H9 (cell line): ENCODE data around the gene PLEKHM3. TPM values are rescaled to one million over a fixed set of nuclear protein-coding genes. Genes with fewer than 3 reads are reported as not detected.
A peak's percentile ranks its signal among the peaks of the same experiment; 100 is the strongest.

Source experiments
- DNase-seq: peaks from one replicate; pipeline ENCODE4 v3.0.0-alpha.2; 2017
- H2AFZ ChIP-seq: one replicate; pipeline ENCODE4 v1.6.1; 2013; ENCODE audit warnings: mild to moderate bottlenecking, low read length, control low read depth, moderate library complexity
- H2AK5ac ChIP-seq: 2 replicates; pipeline ENCODE4 v1.6.1; 2013; ENCODE audit warnings: low read length, control low read depth, mixed read lengths; ENCODE audit not compliant: insufficient read length
- H2BK120ac ChIP-seq: one replicate; pipeline ENCODE4 v1.6.1; 2013; ENCODE audit warnings: low read depth, mild to moderate bottlenecking, low read length, control low read depth, inconsistent platforms; ENCODE audit not compliant: poor library complexity, severe bottlenecking
- H2BK12ac ChIP-seq: 2 replicates; pipeline ENCODE4 v1.6.1; 2013; ENCODE audit warnings: low read length, control low read depth, mixed read lengths, low read depth; ENCODE audit not compliant: insufficient read length
- H2BK15ac ChIP-seq: 2 replicates; pipeline ENCODE4 v1.6.1; 2013; ENCODE audit warnings: low read depth, low read length, control low read depth
- H2BK20ac ChIP-seq: one replicate; pipeline ENCODE4 v1.6.1; 2013; ENCODE audit warnings: low read depth, mild to moderate bottlenecking, low read length, control low read depth, inconsistent platforms; ENCODE audit not compliant: poor library complexity, severe bottlenecking
- H2BK5ac ChIP-seq: 2 replicates; pipeline ENCODE4 v1.6.1; 2013; ENCODE audit warnings: low read length, control low read depth, mixed read lengths; ENCODE audit not compliant: insufficient read length
- H3K14ac ChIP-seq: 2 replicates; pipeline ENCODE4 v1.6.1; 2013; ENCODE audit warnings: low read length, control low read depth; ENCODE audit not compliant: insufficient read depth
- H3K18ac ChIP-seq: 2 replicates; pipeline ENCODE4 v1.6.1; 2013; ENCODE audit warnings: low read depth, mild to moderate bottlenecking, mixed read lengths, low read length, control low read depth; ENCODE audit not compliant: insufficient read length
- H3K23ac ChIP-seq: 2 replicates; pipeline ENCODE4 v1.6.1; 2013; ENCODE audit warnings: low read length, control low read depth, mixed read lengths, low read depth; ENCODE audit not compliant: insufficient read length
- H3K23me2 ChIP-seq: 2 replicates; pipeline ENCODE4 v1.6.1; 2013; ENCODE audit warnings: low read depth, mild to moderate bottlenecking, mixed read lengths, low read length, control low read depth; ENCODE audit not compliant: insufficient read length, poor library complexity, severe bottlenecking
- H3K27ac ChIP-seq: 2 replicates; pipeline ENCODE4 v1.5.1; 2013; ENCODE audit warnings: low read length, control low read depth, mixed read lengths, low read depth; ENCODE audit not compliant: insufficient read length
- H3K27me3 ChIP-seq: 2 replicates; pipeline ENCODE4 v1.6.1; 2013; ENCODE audit warnings: low read length, control low read depth, inconsistent platforms; ENCODE audit not compliant: insufficient read depth
- H3K4ac ChIP-seq: 2 replicates; pipeline ENCODE4 v1.6.1; 2013; ENCODE audit warnings: low read depth, mild to moderate bottlenecking, control low read depth, inconsistent platforms, low read length, moderate library complexity
- H3K4me1 ChIP-seq: 2 replicates; pipeline ENCODE4 v1.6.1; 2013; ENCODE audit warnings: low read length, control low read depth, inconsistent platforms; ENCODE audit not compliant: insufficient read depth
- H3K4me2 ChIP-seq: 2 replicates; pipeline ENCODE4 v1.6.1; 2013; ENCODE audit warnings: low read length, control low read depth, mixed read lengths; ENCODE audit not compliant: insufficient read length, insufficient read depth
- H3K56ac ChIP-seq: 2 replicates; pipeline ENCODE4 v1.6.1; 2013; ENCODE audit warnings: low read depth, mild to moderate bottlenecking, mixed read lengths, low read length, control low read depth; ENCODE audit not compliant: insufficient read length
- H3K79me1 ChIP-seq: 2 replicates; pipeline ENCODE4 v1.6.1; 2013; ENCODE audit warnings: low read depth, mild to moderate bottlenecking, moderate library complexity, low read length, control low read depth, inconsistent platforms; ENCODE audit not compliant: insufficient read depth, poor library complexity, severe bottlenecking
- H3K79me2 ChIP-seq: 2 replicates; pipeline ENCODE4 v1.6.1; 2013; ENCODE audit warnings: low read length, control low read depth, inconsistent platforms; ENCODE audit not compliant: insufficient read depth
- H3K9ac ChIP-seq: 2 replicates; pipeline ENCODE4 v1.6.1; 2013; ENCODE audit warnings: low read length, control low read depth, mixed read lengths; ENCODE audit not compliant: insufficient read length; ENCODE audit errors: extremely low read depth
- H3K9me3 ChIP-seq: one replicate; pipeline ENCODE4 v1.6.1; 2013; ENCODE audit warnings: low read depth, low read length, inconsistent platforms; ENCODE audit not compliant: control insufficient read depth
- H3T11ph ChIP-seq: one replicate; pipeline ENCODE4 v1.6.1; 2013; ENCODE audit warnings: mild to moderate bottlenecking, low read length, control low read depth, inconsistent platforms
- H4K20me1 ChIP-seq: one replicate; pipeline ENCODE4 v1.6.1; 2013; ENCODE audit not compliant: control insufficient read depth, insufficient read length, insufficient read depth
- H4K5ac ChIP-seq: 2 replicates; pipeline ENCODE4 v1.6.1; 2013; ENCODE audit warnings: low read depth, mild to moderate bottlenecking, mixed read lengths, low read length, control low read depth; ENCODE audit not compliant: insufficient read length
- H4K8ac ChIP-seq: replicated peaks from 2 replicates; pipeline ENCODE4 v1.6.1; 2013; ENCODE audit warnings: low read length, control low read depth, mixed read lengths, low read depth; ENCODE audit not compliant: insufficient read length
- H4K91ac ChIP-seq: 2 replicates; pipeline ENCODE4 v1.6.1; 2013; ENCODE audit warnings: low read depth, mild to moderate bottlenecking, moderate library complexity, mixed read lengths, low read length, control low read depth; ENCODE audit not compliant: insufficient read length
- H3K27ac Mint-ChIP-seq, 3 experiments: 2 replicates in 2 of 3; 3 replicates in 1 of 3; pipeline ENCODE4 v1.8.0; 2020 to 2021; ENCODE audit warnings: mixed read lengths in 3 of 3, mild to moderate bottlenecking in 1 of 3, moderate library complexity in 1 of 3
- H3K27me3 Mint-ChIP-seq: 2 replicates; pipeline ENCODE4 v1.8.0; 2021; ENCODE audit warnings: low read depth, mild to moderate bottlenecking, moderate library complexity, mixed read lengths
- H3K36me3 Mint-ChIP-seq, 3 experiments: 2 replicates in 2 of 3; 3 replicates in 1 of 3; pipeline ENCODE4 v1.8.0; 2020 to 2021; ENCODE audit warnings: low read depth in 3 of 3, mixed read lengths in 3 of 3; ENCODE audit not compliant: insufficient read depth in 1 of 3
- H3K4me1 Mint-ChIP-seq, 2 experiments: 2 replicates each; pipeline ENCODE4 v1.8.0; 2020; ENCODE audit warnings: mixed read lengths in 2 of 2
- H3K4me3 Mint-ChIP-seq, 2 experiments: 2 replicates in 1 of 2; 3 replicates in 1 of 2; pipeline ENCODE4 v1.8.0; 2020 to 2021; ENCODE audit warnings: mild to moderate bottlenecking in 2 of 2, mixed read lengths in 2 of 2, moderate library complexity in 1 of 2
- H3K9me3 Mint-ChIP-seq, 2 experiments: 2 replicates in 1 of 2; 3 replicates in 1 of 2; pipeline ENCODE4 v1.8.0; 2020; ENCODE audit warnings: mild to moderate bottlenecking in 2 of 2, mixed read lengths in 2 of 2, moderate library complexity in 1 of 2
- WGBS: extraction: QIAGEN DNeasy Blood & Tissue Kit; methylation state at CpG from one replicate; pipeline ENCODE4 v1.1.7; 2013; ENCODE audit warnings: missing lambda C conversion rate, low lambda C conversion rate, mixed read lengths; ENCODE audit not compliant: insufficient read length; ENCODE audit errors: extremely low coverage; 5-methylcytosine and 5-hydroxymethylcytosine counted together
- total RNA-seq: library from RNA; stranded (reverse); gene quantifications from 2 replicates; pipeline ENCODE4 v1.2.1, GENCODE V29; 2021
- TF ChIP-seq, protein P1 (sequence below): fragments of 200-600 bp; sonication (generic); conservative IDR thresholded peaks from 3 replicates; pipeline ENCODE4 v1.8.0; 2021; ENCODE audit warnings: antibody characterized with exemption, mild to moderate bottlenecking

PLEKHM3 gene
- total RNA-seq, 1 experiment from 2014 or later: 7.5 TPM

DNA sequence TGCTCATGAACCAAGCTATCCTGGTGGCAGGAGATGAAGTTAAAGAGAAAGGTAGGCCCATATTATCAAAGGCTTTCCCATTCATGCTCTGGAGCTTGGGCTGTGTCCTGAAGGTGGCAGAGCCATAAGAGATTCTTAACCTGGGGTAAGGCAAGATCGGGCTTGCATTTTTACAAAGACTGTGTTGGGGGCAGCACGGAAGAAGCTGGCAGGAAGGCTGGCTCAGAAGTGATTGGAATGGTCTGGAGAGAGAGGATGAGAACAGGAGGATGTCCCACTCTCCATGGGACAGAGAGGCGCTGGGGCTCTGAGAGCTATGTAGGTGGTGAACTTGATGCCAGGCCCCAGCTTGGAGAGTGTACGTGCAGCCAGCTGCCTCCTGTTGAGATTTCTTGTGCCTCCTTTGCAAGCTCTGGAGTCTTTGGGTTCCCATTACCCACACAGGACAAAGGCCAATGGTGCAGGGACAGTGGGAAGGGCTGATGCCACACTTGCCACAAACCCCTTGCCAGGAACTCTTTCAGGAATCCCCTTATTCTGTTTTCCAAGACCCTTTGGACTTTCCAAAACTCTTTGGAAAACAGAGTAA is 215.0 kb downstream of the PLEKHM3 start:
- H4K91ac ChIP-seq: peak overlapping the region; percentile 83
- no peak overlapping the region for H3T11ph ChIP-seq
- no peaks in the 10 kb centered on the region for H3K23me2 ChIP-seq
- peak overlapping the region; percentile 41; the same call in 1 of the 2 replicates for H2BK15ac ChIP-seq
- no CpG with 5 or more reads among the region's 4 CpGs for WGBS
- no peak overlapping the region for H3K4ac ChIP-seq
- TF ChIP-seq, protein P1, sequence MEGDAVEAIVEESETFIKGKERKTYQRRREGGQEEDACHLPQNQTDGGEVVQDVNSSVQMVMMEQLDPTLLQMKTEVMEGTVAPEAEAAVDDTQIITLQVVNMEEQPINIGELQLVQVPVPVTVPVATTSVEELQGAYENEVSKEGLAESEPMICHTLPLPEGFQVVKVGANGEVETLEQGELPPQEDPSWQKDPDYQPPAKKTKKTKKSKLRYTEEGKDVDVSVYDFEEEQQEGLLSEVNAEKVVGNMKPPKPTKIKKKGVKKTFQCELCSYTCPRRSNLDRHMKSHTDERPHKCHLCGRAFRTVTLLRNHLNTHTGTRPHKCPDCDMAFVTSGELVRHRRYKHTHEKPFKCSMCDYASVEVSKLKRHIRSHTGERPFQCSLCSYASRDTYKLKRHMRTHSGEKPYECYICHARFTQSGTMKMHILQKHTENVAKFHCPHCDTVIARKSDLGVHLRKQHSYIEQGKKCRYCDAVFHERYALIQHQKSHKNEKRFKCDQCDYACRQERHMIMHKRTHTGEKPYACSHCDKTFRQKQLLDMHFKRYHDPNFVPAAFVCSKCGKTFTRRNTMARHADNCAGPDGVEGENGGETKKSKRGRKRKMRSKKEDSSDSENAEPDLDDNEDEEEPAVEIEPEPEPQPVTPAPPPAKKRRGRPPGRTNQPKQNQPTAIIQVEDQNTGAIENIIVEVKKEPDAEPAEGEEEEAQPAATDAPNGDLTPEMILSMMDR: no peak
- peak overlapping the region; percentile 0 to 14; a peak in 3 of 5 replicates for H3K4me3 Mint-ChIP-seq
- peak overlapping the region; percentile 81 for H3K27ac ChIP-seq
- no peaks in the 10 kb centered on the region for H3K79me2 ChIP-seq
- peak overlapping the region; percentile 63 to 98 (median 73) for H3K27ac Mint-ChIP-seq
- H3K9me3 Mint-ChIP-seq: peaks cover 0 to 2% of the 10 kb centered on the region in 2 experiments; a peak in 2 of 5 replicates
- H3K27me3 ChIP-seq: no peaks in the 10 kb centered on the region
- no peak for DNase-seq
- H2AK5ac ChIP-seq: no peak overlapping the region
- no peak overlapping the region for H2AFZ ChIP-seq
- no peak overlapping the region for H4K8ac ChIP-seq
- peaks cover 18% of the 10 kb centered on the region for H3K4me1 ChIP-seq
- no peak overlapping the region for H2BK12ac ChIP-seq
- H3K4me2 ChIP-seq: peak overlapping the region; percentile 9
- H3K18ac ChIP-seq: peak overlapping the region; percentile 70
- no peaks in the 10 kb centered on the region for H3K36me3 Mint-ChIP-seq
- H2BK20ac ChIP-seq: no peak overlapping the region
- no peaks in the 10 kb centered on the region for H4K20me1 ChIP-seq
- no peak overlapping the region for H4K5ac ChIP-seq
- H3K14ac ChIP-seq: peak overlapping the region; percentile 79
- no peaks in the 10 kb centered on the region for H3K9me3 ChIP-seq
- H3K9ac ChIP-seq: no peak overlapping the region
- H3K27me3 Mint-ChIP-seq: no peaks in the 10 kb centered on the region
- H3K79me1 ChIP-seq: no peaks in the 10 kb centered on the region
- no peak overlapping the region for H3K23ac ChIP-seq
- no peak overlapping the region for H2BK120ac ChIP-seq
- peak overlapping the region; percentile 73 for H2BK5ac ChIP-seq
- no peak overlapping the region for H3K56ac ChIP-seq
- H3K4me1 Mint-ChIP-seq: peaks cover 64 to 66% of the 10 kb centered on the region in 2 experiments
